NCI-H146 treated with DMSO at 0.1 percent for 48 hours (cell line): ENCODE data around the gene TBX15.

Source experiments
- DNase-seq: peaks from one replicate; lab custom pipeline; 2025; ENCODE audit not compliant: unreplicated experiment; lab: John Stamatoyannopoulos, UW

TBX15 gene

DNA sequence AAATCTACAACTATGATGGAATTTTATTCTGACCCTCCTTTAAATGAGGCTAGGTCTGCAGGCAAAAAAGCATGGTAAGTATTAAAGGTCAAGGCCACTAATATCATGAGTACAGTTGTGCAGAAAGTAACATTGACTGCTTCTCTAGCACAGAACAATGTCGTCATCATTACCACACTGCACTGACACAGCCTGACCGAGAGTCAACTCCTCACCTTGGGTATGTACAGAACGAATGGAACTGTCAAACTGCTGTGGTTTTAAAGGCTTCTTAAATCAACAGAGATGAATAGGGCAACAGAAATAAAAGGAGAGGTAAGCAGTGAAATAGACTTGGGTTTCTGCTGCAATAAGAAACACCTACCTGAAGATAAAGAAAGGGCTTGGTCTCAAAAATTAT is 88.8 kb downstream of the TBX15 start:
- DNase-seq: no peak

DNA sequence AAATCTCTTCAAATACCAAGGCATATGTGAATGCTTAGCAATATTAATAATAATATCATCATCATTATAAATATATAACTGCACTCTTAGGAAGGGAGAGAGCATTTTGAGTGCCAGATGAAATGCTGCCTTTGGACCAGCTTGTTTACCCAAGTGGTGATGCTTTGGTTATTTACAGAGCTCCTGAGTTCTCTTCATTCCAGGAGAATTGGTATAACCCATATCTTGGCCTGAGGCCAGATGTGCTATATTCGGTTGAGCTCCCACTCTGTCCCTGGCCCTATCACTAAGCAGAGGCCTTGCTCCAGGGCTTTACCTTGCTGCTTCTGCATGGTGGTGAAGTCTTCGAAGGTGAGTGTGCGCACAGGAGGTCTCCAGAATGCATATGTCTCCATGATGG is 89.4 kb downstream of the TBX15 start:
- DNase-seq: no peak

DNA sequence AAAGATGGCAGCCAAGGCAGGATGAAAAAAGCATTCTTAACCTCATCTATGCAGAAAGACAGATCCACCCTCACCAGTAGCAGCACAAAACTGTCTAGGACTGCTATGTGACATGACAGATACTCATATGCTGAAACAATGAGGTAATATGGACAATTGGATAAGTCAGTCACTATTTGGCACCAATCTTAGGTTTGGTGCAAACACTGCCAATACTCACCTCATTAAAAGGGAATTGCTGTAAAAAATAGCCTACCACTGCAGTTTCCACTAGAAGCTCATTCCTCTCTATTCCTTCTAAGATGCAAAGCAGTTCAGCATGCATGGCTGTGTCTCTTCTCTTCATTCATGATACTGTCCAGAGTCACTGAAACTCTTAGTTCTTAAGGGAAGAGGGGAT is 91.7 kb downstream of the TBX15 start:
- DNase-seq: no peak

DNA sequence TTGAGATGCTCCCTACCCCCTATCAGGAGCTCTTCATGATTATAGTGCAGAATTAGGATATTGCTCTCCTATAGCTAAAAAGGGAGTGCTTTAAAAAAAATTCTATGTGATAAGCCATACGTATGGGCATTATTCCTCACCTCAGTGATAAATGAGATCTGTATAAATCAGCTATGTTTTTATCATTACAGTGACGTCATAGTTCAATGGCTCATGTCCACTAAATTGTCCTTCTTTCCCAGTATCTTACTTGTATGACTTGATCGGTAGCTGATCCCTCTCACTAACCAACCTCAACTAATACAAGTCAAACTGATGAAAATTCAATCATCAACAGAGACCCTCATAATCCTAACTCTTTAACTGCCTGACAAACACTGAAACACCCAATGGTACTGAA is 93.3 kb downstream of the TBX15 start:
- no peak for DNase-seq

DNA sequence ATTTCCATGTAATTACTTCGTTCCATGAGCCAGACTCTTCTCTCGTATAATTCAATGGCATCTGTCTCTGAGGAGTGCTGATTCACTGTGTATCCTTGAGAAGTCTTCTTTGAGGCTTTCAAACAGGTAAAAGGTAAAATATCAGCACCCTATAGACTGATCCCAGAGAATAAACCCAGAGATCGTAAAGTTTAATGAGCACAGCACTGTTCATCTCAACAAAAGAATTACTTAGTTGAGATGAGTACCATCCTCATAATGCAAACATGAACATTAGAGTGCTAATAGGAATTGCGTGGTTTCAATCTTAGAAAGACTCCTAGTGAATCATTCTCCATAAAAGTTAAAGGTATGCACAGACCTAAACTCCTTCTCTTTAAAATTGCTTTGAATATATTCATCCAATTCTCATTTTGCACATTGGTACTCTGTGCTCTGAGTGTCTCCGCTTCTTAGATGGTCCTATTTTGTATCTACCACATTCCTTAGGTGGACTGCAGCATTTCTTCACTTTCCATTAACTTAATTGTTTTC is 97.2 kb downstream of the TBX15 start:
- DNase-seq: no peak

DNA sequence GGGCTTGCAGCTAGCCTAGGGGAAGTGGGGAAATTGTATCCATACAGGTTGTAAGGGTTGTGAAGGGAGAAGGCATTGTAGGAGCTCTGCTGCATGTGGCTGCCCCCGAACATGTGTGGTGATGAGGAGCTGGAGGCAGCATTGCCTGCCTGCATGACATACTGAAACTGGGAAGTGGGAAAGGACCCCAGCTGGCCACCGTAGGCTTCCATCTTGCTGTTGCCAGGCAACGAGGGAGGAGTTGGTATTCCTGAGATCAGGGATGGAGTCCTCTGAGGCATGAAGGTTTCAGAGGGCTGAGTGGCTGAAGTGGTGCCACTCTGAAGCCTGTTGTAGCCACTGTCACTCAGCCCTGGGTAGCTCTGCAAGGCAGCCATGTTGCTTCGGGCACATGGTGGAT is 103.2 kb downstream of the TBX15 start:
- no peak for DNase-seq

DNA sequence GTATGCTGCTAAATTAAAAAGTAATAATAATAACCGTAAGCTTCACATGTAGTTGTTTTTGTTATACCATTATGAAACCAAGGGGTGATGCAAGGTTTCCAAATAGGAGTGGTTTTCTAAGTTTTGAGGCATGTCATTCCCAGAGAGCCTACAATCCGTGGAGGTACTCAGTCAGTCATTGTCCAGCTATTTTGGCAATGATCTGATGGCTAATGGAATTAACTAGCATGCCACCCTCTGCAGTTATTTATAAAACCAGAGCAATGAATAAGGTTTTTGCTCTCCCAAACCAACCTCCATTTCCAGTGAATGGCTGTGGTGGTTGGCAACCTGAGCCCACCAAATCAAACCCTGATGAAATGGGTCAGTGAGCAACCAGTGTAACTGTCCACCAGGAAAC is 106.4 kb downstream of the TBX15 start:
- DNase-seq: no peak

DNA sequence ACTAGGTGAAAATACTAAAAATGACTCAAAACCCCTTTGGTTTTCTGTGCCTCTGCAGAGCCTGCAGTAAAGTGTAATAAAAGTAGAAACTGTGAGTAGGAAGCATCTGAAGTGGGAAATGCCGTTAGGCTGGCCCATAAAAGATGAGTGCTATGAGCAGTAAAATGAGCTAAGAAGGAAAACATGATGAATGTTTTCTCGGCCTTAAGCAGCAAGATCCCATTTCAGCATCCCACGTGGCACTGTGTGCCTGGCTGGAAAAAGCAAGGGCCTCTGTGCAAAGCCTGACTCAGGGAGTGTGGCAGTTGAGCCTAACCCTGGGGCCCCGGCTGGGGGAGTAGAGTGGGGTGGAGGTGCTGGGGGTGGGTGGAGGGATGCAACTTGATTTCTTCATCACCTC is 109.5 kb downstream of the TBX15 start:
- no peak for DNase-seq

DNA sequence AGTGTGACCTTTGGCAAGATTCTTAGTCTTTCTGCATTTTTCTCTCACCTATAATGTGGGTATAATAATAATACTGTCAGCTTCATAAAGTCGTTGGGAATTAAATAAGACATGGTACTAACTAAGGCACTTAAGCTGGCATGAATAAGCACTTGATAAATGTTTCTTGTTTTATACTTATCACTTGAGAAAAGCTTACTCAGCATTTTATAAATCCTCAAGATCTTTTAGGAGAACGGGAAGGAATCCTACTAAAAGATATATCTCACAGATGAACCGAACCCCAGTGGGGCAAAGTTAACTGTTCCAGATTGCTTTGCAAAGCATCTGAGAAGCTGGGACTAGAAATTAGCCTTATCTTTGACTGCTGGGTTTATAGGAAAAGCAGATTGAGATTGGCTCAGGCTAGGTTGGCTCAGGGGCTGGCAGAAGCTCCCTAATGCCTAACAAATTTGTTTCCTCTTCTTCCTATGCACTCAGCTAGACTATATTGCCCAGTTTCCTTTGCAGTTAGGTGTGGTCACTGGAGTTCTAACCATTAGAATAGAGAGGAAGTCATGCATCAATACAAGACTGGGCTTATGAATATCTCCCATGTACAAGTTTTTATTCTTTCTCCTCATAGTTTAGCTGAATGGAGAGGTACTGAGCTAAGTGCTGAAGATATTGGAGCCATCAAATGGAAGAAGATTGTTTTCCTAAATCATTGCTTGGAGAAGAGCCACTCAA is 110.3 kb downstream of the TBX15 start:
- no peak for DNase-seq

DNA sequence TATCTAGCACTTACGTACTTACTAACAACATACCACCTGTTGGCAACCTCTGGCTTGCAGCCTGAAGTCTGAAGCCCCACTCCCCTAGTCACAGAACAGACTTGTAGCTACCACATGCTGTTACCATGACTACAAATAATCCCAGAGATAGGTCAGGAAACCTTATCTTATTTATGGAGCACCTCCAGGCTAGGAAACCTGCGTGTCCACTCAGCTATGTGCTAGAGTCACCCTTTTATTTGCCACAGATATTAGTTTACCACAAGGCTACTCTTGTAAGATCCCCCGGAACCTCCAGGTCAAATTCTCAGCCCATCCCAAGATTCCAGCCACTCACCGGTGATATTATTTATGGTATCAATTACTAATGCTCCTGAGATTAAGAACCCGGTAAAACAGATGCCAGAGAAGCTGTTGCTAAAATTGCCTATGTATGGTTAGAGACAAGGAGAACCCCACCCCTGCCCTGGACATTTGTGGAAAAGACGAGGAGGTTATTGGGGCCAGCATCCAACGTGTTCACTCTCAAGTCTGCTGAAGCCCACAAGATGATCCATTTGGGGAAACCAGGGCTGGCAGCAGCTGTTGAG is 116.5 kb downstream of the TBX15 start:
- DNase-seq: no peak

DNA sequence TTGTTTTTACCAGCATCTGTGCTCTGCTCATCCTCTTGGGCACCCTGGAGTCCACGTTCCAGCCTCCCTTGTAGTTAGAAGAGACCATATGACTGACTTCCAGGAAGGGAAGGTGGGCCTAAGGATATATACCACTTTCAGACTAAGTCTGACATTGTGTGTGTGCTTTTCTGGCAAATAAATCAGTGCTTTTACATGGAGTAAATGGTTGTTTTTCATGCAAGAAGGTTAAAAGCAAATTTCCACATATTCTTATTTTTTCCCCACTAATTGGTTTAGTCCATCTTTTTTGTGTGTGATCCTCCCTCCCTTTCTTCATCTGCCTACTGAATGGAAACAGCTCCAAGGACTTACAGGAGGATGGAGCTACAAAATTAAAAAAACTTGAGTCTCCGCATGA is 119.8 kb downstream of the TBX15 start:
- no peak for DNase-seq

DNA sequence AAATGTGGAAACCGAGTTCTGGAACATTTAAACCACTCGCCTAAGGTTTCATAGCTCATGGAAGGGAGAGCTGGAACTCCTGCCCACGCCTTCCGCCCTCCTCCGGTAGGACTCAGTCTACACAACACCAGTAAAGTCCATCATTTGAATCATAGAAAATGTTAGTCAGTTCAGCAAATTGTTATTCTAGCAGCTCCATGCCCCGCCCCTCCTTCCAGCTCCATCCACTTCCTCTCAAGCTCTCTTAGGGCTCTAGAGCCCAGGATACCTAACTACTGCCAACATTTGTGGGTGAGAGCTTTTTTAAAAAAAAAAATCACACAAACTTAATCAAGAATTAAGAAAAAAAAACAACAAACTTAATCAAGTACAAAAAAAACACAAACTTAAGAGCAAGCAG is 121.8 kb downstream of the TBX15 start:
- no peak for DNase-seq

DNA sequence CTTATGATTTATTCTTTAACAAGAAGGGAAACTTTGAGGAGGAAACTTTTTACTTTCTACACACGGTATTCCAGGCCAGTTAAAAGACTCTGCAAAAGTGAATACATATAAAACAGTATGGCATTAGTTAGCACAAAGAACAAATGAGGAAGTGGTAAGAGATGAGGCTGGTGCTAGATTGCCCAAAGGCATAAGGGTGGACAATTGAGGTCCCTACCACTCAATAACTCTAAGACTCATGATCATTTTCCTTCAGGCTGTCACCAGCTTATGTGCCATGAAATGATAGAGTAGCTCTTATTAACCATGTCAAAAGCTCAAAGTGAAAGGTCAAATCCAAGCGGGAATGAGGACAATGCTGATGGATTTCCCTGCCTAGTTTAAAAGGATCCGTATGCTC is 124.5 kb downstream of the TBX15 start:
- no peak for DNase-seq

DNA sequence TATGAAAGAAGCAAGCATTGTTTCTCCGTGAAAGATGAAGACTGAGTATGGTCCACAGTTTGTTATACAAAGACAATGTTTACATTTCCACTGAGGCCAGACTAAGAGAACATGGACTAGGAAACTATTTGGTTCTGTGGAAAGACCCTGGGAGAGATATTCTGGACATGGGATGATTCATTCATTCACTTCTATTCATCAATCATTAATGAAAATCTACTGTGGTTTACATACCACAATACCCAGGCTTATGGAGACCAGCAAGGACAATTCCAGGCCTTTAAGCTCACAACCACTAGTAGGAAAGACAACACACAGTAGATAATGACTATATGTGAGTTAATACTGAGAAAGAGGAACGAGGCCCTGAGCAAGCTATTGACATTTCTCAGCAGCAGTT is 125.4 kb downstream of the TBX15 start:
- DNase-seq: no peak

DNA sequence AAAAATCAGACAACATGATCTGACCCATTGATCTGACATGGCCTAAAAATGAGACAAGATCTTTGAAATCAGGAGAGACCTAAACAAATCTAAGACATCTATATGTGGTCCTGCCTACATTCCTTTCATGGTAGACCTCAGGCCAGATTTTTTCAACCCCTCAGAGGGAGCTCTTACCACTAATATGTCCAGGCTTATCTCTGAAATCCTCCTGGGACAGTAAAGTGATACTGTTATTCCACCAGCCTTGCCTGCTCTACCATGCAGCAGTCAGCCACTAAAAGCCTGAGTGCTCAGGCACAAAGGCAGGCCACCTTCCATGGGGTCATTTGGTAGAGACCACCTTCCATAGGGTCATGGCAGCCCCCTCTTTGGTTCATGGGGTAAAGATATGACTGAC is 126.9 kb downstream of the TBX15 start:
- no peak for DNase-seq

DNA sequence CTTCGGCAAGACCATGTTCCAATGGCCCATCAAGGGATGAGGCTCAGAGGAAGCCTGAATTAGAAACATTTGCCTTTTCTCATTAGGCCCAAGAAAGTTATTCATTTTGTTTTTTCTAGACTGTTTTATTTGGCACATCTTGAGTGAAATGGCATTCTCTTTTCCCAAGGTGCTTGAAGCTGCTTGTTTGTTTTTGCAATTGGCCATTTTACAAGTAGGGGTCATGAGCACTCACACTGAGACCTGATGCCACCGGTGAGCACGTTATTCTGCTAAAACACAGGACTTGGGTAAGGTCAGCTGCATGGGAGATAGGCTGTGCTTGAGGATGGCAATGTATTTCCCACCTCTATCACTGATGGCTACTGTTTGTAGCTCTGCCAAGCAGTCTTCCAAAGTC is 128.1 kb downstream of the TBX15 start:
- DNase-seq: no peak

DNA sequence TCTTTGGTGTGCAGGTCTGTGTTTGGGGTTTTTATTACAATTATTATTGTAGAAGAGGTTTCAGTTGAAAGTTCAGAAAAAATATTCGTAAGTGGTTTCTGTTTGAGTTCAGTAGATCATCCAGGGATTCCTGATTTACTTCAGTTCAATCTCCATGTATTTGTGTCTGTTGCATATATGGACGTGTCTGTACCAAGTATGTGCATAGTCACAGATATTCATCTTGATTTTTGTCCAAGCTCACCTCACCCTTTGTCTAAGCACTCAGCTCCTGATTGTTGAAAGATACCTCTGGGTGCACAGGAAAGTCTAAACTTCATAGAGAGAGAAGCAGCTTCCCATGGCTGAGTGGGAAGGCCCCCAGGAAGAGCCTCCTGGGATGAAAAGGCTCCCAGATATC is 141.7 kb downstream of the TBX15 start:
- no peak for DNase-seq

DNA sequence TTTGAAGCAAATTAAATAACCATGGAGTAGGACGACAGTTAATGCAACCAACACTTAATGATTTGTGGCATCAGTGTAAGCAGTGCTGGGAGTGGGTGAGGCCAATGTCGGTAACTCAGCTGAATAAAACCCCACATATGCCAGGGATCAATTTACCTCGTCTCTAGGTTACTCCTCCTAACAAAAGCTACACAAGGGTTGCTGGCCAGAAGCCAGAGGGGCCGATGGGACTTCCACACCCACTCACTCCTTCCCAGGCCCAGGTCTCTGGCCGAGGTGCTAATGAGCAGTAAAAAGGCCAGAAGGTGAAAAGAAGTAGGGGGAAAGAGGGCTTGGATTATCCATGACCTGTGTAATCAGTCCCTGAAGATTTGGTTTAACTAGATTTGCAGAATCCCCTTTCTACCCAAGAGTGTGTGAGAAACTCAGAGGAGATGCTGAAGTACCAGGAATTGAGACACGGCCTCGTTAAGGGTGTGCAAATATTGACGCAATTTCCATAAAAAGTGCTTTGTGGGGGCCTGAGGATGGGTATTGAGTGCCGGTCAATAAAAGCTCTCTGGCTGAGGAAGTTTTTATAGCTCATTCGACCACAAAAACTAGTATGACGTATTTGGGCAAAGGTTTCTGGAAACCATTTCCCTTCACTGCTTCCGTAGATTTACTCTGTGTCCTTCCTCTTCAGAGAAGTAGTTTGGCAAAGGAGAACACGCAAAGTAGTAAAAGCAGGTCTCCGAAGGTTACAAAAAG is 145.5 kb downstream of the TBX15 start:
- peak; percentile 50 for DNase-seq

DNA sequence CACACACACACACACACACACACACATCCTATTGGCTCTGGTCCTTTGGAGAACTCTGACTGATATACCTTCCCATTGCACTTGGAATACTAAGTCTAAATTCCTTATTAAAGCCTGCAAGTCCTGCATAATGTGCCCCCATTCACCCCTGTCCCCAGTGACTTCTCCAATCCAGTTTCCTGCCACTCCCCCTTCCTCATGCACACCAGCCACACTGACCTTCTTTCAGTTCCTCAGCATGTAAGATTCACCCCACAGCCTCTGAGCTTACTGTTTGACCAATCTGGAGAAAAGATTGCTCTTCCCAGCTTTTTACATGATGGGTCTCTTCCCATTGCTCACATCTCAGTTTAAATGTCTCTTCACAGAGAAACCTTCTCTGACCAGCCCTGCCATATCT is 146.6 kb downstream of the TBX15 start:
- DNase-seq: no peak
